Activated T-cell treated with anti-CD3 and anti-CD28 coated beads, Interleukin-2, amount 50 U/mL, for 1 hour (primary cell): Measurements from ENCODE around the gene NLGN2.

ENCODE experiments used
- DNase-seq: peaks from one replicate; pipeline ENCODE4 v3.0.0-alpha.2; 2020

NLGN2 gene

GRCh38 chr17:7466639-7467341 is 59.1 kb downstream of the NLGN2 start:
- no peak for DNase-seq

- DNase-seq: no peak
These were observed 59.9 kb downstream of the NLGN2 start for GRCh38 chr17:7467498-7467897.

GRCh38 chr17:7468290-7468689 is 60.6 kb downstream of the NLGN2 start:
- DNase-seq: no peak

GRCh38 chr17:7468804-7469389 is 61.3 kb downstream of the NLGN2 start:
- DNase-seq: no peak
